Measurements from ENCODE around the gene RERE.

Gene RERE

DNA sequence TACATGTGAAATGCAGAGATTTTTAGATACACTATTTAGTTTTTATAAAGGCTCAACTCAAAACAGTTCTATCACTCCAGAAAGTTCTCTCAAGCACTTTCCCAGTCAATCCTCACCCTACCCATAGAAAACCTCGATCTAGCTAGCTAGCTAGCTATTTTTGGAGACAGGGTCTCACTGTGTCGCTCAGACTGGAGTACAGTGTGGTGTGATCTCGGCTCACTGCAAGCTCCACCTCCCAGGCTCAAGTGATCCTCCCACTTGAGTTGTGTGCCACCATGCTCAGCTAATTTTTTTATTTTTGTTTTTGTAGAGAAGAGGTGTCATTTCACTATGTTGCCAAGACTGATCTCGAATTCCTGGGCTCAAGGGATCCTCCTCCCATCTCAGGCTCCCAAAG is 236.9 kb downstream of the RERE start:
- H3K4me3 ChIP-seq (replicated peaks; ENCODE audit: low read depth, low read length) = no peak overlapping the region
- DNase-seq (ENCODE audit: low read depth) = no peak

GRCh38 chr1:8578936-8579335 is 238.5 kb downstream of the RERE start:
- H3K4me3 ChIP-seq (replicated peaks; ENCODE audit: low read depth, low read length) = no peak overlapping the region
- DNase-seq (ENCODE audit: low read depth) = no peak
- TF ChIP-seq, protein P1, sequence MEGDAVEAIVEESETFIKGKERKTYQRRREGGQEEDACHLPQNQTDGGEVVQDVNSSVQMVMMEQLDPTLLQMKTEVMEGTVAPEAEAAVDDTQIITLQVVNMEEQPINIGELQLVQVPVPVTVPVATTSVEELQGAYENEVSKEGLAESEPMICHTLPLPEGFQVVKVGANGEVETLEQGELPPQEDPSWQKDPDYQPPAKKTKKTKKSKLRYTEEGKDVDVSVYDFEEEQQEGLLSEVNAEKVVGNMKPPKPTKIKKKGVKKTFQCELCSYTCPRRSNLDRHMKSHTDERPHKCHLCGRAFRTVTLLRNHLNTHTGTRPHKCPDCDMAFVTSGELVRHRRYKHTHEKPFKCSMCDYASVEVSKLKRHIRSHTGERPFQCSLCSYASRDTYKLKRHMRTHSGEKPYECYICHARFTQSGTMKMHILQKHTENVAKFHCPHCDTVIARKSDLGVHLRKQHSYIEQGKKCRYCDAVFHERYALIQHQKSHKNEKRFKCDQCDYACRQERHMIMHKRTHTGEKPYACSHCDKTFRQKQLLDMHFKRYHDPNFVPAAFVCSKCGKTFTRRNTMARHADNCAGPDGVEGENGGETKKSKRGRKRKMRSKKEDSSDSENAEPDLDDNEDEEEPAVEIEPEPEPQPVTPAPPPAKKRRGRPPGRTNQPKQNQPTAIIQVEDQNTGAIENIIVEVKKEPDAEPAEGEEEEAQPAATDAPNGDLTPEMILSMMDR (IDR thresholded peaks at IDR 0.05; ENCODE audit: low read length, missing control alignments) = no peak

More for the DNA sequence above, 236.9 kb downstream of the RERE start:
- TF ChIP-seq, protein P1 (IDR thresholded peaks at IDR 0.05; ENCODE audit: low read length, missing control alignments) = no peak

DNA sequence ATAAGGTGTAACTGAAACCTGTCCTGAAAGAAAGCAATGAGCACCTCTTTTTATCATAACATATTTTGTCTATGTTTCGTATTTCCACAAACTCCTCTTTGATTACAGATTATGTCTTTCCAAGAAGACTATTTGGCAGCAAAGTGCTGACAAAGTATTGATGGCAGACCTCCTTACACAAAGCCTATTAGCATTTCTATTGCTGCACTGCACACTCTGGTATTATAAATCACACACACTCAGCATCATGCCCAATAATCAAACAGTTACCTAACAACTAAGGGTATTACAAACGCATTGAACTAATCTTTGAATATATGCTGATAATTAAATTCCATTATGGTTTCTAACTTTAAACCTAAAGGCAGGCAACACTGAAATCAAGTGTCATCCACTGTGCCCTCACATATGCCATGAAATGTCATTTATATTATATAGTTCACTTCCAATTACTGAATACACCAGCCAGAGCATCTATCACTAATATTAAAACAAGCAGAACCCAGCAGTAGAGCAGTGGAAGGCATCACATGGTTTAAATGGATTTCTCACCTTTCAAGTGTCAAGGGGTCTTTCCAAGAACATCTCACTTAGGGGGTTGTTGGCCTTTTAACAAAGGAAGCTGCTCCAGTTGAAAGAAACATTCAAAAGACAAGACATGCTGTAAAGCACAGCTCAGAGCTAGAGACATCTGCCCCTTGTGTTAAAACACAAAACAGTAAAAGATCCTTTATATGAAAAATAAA is 239.1 kb downstream of the RERE start:
- no peak overlapping the region for H3K4me3 ChIP-seq (replicated peaks; ENCODE audit: low read depth, low read length)
- TF ChIP-seq, protein P1 (IDR thresholded peaks at IDR 0.05; ENCODE audit: low read length, missing control alignments) = no peak
- DNase-seq (ENCODE audit: low read depth) = no peak

DNA sequence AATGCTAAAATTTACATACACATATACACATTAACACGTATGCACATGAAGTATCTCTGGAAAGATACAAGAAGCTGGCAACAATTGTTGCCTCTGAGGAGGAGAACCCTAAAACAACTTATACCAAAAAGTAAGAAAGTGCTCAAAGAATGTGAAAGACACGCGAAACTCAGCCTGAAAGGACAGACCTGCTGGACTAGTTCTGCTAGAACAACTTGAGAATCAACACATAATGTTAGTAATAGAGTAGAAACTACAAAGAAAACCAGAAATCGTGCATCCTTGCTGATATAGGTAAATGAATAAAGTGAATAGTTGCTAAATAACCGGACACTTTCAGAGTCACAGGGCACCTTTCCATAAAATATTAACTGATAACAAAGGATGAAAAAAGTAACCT is 242.5 kb downstream of the RERE start:
- TF ChIP-seq, protein P1 (IDR thresholded peaks at IDR 0.05; ENCODE audit: low read length, missing control alignments) = no peak
- H3K4me3 ChIP-seq (replicated peaks; ENCODE audit: low read depth, low read length) = no peak overlapping the region
- no peak for DNase-seq (ENCODE audit: low read depth)

GRCh38 chr1:8572106-8572505 is 245.3 kb downstream of the RERE start:
- H3K4me3 ChIP-seq (replicated peaks; ENCODE audit: low read depth, low read length) = no peak overlapping the region
- TF ChIP-seq, protein P1 (IDR thresholded peaks at IDR 0.05; ENCODE audit: low read length, missing control alignments) = no peak
- peak; percentile 68 for DNase-seq (ENCODE audit: low read depth)

- TF ChIP-seq, protein P1 (IDR thresholded peaks at IDR 0.05; ENCODE audit: low read length, missing control alignments) = peak; percentile 67
These were observed 246.0 kb downstream of the RERE start for GRCh38 chr1:8571200-8571984.

More at GRCh38 chr1:8571200-8571984, 246.0 kb downstream of the RERE start:
- DNase-seq (ENCODE audit: low read depth) = peak; percentile 72
- H3K4me3 ChIP-seq (replicated peaks; ENCODE audit: low read depth, low read length) = no peak overlapping the region
